Endothelial cell of umbilical vein (primary cell): ENCODE data around the gene GULP1. TPM values are rescaled to one million over a fixed set of nuclear protein-coding genes. Genes with fewer than 3 reads are reported as not detected.
A peak's percentile ranks its signal among the peaks of the same experiment; 100 is the strongest.

Source experiments
- Bru-seq: library from RNA; stranded (reverse); fragments of 400-500 nt; gene quantifications from one replicate; lab custom pipeline; 2021; lab: Mats Ljungman, UMichigan
- BruChase-seq, 2 experiments: library from RNA; stranded (reverse); fragments of 400-500 nt; gene quantifications; one replicate each; lab custom pipeline; 2021; lab: Mats Ljungman, UMichigan
- BruUV-seq: library from RNA; stranded (reverse); fragments of 400-500 nt; replicated peaks from 2 replicates; lab custom pipeline; 2021; lab: Mats Ljungman, UMichigan
- CTCF ChIA-PET: fragments of 300-600, 350-600 bp; sonication (Branson Sonifier 250); formaldehyde crosslinking; loops from one replicate; lab custom pipeline; 2021; ENCODE audit warnings: antibody characterized with exemption, inconsistent platforms; lab: Charles Lee
- POLR2A ChIA-PET: fragments of 300-600, 350-600 bp; sonication (Branson Sonifier 250); formaldehyde crosslinking; loops from one replicate; lab custom pipeline; 2021; ENCODE audit warnings: antibody characterized with exemption, inconsistent platforms; lab: Charles Lee
- DNase-seq: peaks from one replicate; pipeline ENCODE4 v3.0.0-alpha.2; 2011; ENCODE audit warnings: low read depth, low spot score
- FAIRE-seq: peaks from 2 replicates; lab custom pipeline; 2011; peaks lifted over from hg19 to GRCh38; lab: Jason Lieb, UNC
- H2AFZ ChIP-seq: 2 replicates; pipeline ENCODE4 v1.6.0; 2012; ENCODE audit warnings: low read depth, low read length, control low read depth, inconsistent platforms
- H3K27ac ChIP-seq: 2 replicates; pipeline ENCODE4 v1.5.1; 2011; ENCODE audit warnings: low read depth, mild to moderate bottlenecking, control low read depth, low read length, moderate library complexity; ENCODE audit not compliant: insufficient read depth
- H3K27me3 ChIP-seq, 2 experiments: 2 replicates each; pipeline versions ENCODE4 v1.6.0 to v1.6.1; 2011; ENCODE audit warnings: low read length in 2 of 2, mixed read lengths in 1 of 2; ENCODE audit not compliant: control insufficient read depth in 2 of 2, insufficient read depth in 2 of 2
- H3K36me3 ChIP-seq, 2 experiments: 2 replicates in 1 of 2; 3 replicates in 1 of 2; pipeline ENCODE4 v1.5.1; 2011; ENCODE audit warnings: low read length in 2 of 2, mild to moderate bottlenecking in 1 of 2, moderate library complexity in 1 of 2; ENCODE audit not compliant: control insufficient read depth in 2 of 2, insufficient read depth in 2 of 2; ENCODE audit errors: extremely low read depth in 1 of 2
- H3K4me1 ChIP-seq: 3 replicates; pipeline ENCODE4 v1.5.1; 2011; ENCODE audit warnings: mild to moderate bottlenecking, low read length; ENCODE audit not compliant: control insufficient read depth, insufficient read depth; ENCODE audit errors: extremely low read depth
- H3K4me2 ChIP-seq: 2 replicates; pipeline ENCODE4 v1.6.1; 2011; ENCODE audit warnings: low read length, control low read depth, mixed read lengths; ENCODE audit not compliant: insufficient read depth
- H3K4me3 ChIP-seq, 3 experiments: fragments of 200-600 bp in 1 of 3; sonication (generic), shearing (Covaris generic) in 1 of 3; replicated peaks in 1 of 3; 2 replicates each; pipeline ENCODE4 v1.5.1; 2011 to 2016; ENCODE audit warnings: control low read depth in 3 of 3, low read length in 3 of 3, mild to moderate bottlenecking in 2 of 3, inconsistent platforms in 1 of 3, low read depth in 1 of 3, moderate library complexity in 1 of 3; ENCODE audit not compliant: insufficient read depth in 1 of 3
- H3K79me2 ChIP-seq: 2 replicates; pipeline ENCODE4 v1.6.0; 2012; ENCODE audit warnings: low read length, inconsistent platforms; ENCODE audit not compliant: control insufficient read depth, insufficient read depth
- H3K9ac ChIP-seq: replicated peaks from 2 replicates; pipeline ENCODE3; 2011; ENCODE audit warnings: low read length, control low read depth; ENCODE audit not compliant: insufficient read depth; ENCODE audit errors: extremely low read depth
- H3K9me1 ChIP-seq: replicated peaks from 3 replicates; pipeline ENCODE4 v1.6.0; 2011; ENCODE audit warnings: mild to moderate bottlenecking, low read length; ENCODE audit not compliant: control insufficient read depth, insufficient read depth; ENCODE audit errors: extremely low read depth
- H3K9me3 ChIP-seq: replicated peaks from 2 replicates; pipeline ENCODE4 v1.5.1; 2012; ENCODE audit warnings: low read length, inconsistent platforms; ENCODE audit not compliant: control insufficient read depth, insufficient read depth
- H4K20me1 ChIP-seq: replicated peaks from 2 replicates; pipeline ENCODE3; 2011; ENCODE audit warnings: mild to moderate bottlenecking, low read length; ENCODE audit not compliant: control insufficient read depth, insufficient read depth; ENCODE audit errors: extremely low read depth
- EZH2 ChIP-seq: IDR thresholded peaks from 2 replicates; pipeline ENCODE4 v1.6.1; 2012; ENCODE audit warnings: borderline replicate concordance, low read depth, mild to moderate bottlenecking, moderate library complexity, low read length, inconsistent platforms; ENCODE audit not compliant: severe bottlenecking
- FOS ChIP-seq: IDR thresholded peaks from 2 replicates; pipeline ENCODE4 v1.6.1; 2011; ENCODE audit warnings: mild to moderate bottlenecking, low read length, moderate library complexity, borderline replicate concordance; ENCODE audit not compliant: insufficient read depth
- POLR2AphosphoS5 ChIP-seq: IDR thresholded peaks from 2 replicates; pipeline ENCODE4 v1.6.1; 2012; ENCODE audit warnings: low read depth, mild to moderate bottlenecking, control low read depth, low read length, moderate library complexity; ENCODE audit not compliant: insufficient read depth
- dilution Hi-C: fragments of 300-500 bp; cut with MboI; formaldehyde crosslinking; loops from one replicate; pipeline ENCODE4 v1.15.0; 2019; ENCODE audit warnings: low sequenced_read_pairs; ENCODE audit not compliant: extremely low pct_ligation_motif_present
- intact Hi-C: fragments of 100-400 bp; cut with micrococcal nuclease; formaldehyde crosslinking; loops from one replicate; pipeline ENCODE4 v1.10.0; 2022
- long read RNA-seq: library from polyadenylated mRNA; stranded (forward); transcript quantifications from one replicate; pipeline ENCODE4 v2.0.0, GENCODE V29; 2021
- polyA minus RNA-seq, 3 experiments: library from RNA; depleted of rRNA, polyadenylated mRNA; stranded (reverse); fragments of >200 nt; gene quantifications; 1 replicate in 1 of 3; 2 replicates in 2 of 3; pipeline ENCODE4 v1.2.3, GENCODE V29; 2011
- polyA plus RNA-seq, 4 experiments: library from polyadenylated mRNA; depleted of rRNA in 3 of 4; stranded (reverse) in 3 of 4; unstranded in 1 of 4; fragments of >200 nt; gene quantifications; 2 replicates each; pipeline versions ENCODE4 v1.2.1 to v1.2.3, GENCODE V29; 2011 to 2012; ENCODE audit warnings: missing spikeins in 1 of 4
- total RNA-seq: library from RNA; stranded (reverse); gene quantifications from 2 replicates; pipeline ENCODE4 v1.2.3, GENCODE V29; 2021
- TF ChIP-seq, protein P1 (sequence below), 2 donors: IDR thresholded peaks; 1 replicate in 1 of 2; 2 replicates in 1 of 2; pipeline ENCODE4 v1.5.1; 2011; ENCODE audit warnings: low read length in 2 of 2, mild to moderate bottlenecking in 2 of 2, moderate library complexity in 2 of 2, control low read depth in 1 of 2, inconsistent platforms in 1 of 2, low read depth in 1 of 2; ENCODE audit not compliant: insufficient read depth in 1 of 2; ENCODE audit errors: extremely low read depth in 1 of 2

The GULP1 gene, protein sequence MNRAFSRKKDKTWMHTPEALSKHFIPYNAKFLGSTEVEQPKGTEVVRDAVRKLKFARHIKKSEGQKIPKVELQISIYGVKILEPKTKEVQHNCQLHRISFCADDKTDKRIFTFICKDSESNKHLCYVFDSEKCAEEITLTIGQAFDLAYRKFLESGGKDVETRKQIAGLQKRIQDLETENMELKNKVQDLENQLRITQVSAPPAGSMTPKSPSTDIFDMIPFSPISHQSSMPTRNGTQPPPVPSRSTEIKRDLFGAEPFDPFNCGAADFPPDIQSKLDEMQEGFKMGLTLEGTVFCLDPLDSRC
- total RNA-seq (43.0 and 53.8 TPM in 2 replicates), polyA plus RNA-seq (24.4 and 24.7 TPM in 2 replicates), polyA minus RNA-seq (54.1 and 69.8 TPM in 2 replicates), Bru-seq, nascent RNA (percentile 91 among the genes with signal in this experiment), BruChase-seq, experiment 1, labeled RNA remaining after a 6-hour chase (percentile 59 among the genes with signal in this experiment), BruChase-seq, experiment 2, labeled RNA remaining after a 2-hour chase (percentile 66 among the genes with signal in this experiment)
- polyA plus RNA-seq (2011; cell fraction: cytosol; rRNA removed), result 28.6 and 29.3 TPM in 2 replicates
- polyA plus RNA-seq (2011; cell fraction: nucleus; rRNA removed), result 38.7 and 44.8 TPM in 2 replicates
- polyA plus RNA-seq (2012), result 27.3 and 33.7 TPM in 2 replicates
- not detected for polyA minus RNA-seq (2011; cell fraction: cytosol; rRNA and poly(A)+ RNA removed)
- polyA minus RNA-seq (2011; cell fraction: nucleus; rRNA and poly(A)+ RNA removed), result 128 and 148 TPM in 2 replicates
- long read RNA-seq, transcript GULP1-201 (12 exons, 3,347 nt), result minor isoform, 8 of 59 reads
- long read RNA-seq, transcript GULP1-206 (12 exons, 1,376 nt), result major isoform, 19 of 59 reads
- long read RNA-seq, partial matches to known transcripts, result 3 of 59 reads
- long read RNA-seq, other reads (novel, unspliced or antisense), result 27 of 59 reads

DNA sequence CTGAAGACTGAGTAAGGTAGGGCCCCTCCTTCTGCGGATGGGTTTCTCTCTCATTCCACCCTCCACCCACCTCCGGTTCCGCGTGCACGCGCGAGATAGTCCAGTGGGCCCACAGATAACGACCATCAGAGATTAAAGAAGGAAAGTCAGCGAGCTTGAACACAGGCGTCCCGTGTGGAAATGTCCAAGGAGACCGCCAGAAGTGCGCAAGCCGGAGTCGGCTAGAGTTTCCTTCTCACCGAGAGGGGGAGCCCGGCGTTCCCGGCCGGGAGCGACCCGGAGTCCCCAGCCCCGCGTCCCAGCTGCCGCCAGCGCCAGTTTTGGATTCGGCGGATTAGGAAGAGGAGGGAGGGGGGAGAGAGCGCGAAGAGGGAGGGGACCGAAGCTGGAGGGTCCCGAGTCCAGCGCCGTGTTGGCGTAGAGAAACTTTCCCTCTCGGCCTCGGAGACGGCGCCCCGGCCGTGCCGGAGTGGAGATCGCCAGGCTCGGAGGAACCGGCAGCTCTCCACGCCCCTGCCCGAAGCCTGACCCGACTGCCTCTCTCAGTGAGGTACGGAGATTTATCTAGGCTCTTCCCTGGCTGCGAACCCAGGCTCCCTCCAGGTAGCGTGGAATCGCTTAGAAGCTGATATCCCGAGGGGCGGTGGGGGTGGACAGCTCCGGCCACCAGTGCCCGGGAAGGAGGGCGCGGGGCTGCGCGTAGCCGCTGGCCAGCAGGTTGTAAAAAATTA is at the start of gene GULP1:
GULP1 (plus strand) TSS at position 258 of the 731 bp plus-strand sequence. CDS start 185,829 bp downstream, outside the sequence.
- intact Hi-C loops, result loop anchor here (1.0 to 10.0 kb wide), 10 partner anchors 78 to 1804 kb away; partner anchors contain the start of gene ZC3H15
- no peaks in the 10 kb centered on the region for H3K36me3 ChIP-seq
- peaks cover 34% of the 10 kb centered on the region for H3K79me2 ChIP-seq
- DNase-seq, result peak; percentile 83
- ChIA-PET CTCF (interaction anchor here (0.6 to 6.5 kb wide), 27 partner anchors 11 to 792 kb away, joined by 3 to 122 read pairs (median 4); no protein-coding TSS in a partner anchor), POLR2A (interaction anchor here (0.9 to 1.2 kb wide), 3 partner anchors 23 to 78 kb away, joined by 3 to 4 read pairs (median 4); no protein-coding TSS in a partner anchor)
- no peak for TF ChIP-seq EZH2
- TF ChIP-seq, protein P1, sequence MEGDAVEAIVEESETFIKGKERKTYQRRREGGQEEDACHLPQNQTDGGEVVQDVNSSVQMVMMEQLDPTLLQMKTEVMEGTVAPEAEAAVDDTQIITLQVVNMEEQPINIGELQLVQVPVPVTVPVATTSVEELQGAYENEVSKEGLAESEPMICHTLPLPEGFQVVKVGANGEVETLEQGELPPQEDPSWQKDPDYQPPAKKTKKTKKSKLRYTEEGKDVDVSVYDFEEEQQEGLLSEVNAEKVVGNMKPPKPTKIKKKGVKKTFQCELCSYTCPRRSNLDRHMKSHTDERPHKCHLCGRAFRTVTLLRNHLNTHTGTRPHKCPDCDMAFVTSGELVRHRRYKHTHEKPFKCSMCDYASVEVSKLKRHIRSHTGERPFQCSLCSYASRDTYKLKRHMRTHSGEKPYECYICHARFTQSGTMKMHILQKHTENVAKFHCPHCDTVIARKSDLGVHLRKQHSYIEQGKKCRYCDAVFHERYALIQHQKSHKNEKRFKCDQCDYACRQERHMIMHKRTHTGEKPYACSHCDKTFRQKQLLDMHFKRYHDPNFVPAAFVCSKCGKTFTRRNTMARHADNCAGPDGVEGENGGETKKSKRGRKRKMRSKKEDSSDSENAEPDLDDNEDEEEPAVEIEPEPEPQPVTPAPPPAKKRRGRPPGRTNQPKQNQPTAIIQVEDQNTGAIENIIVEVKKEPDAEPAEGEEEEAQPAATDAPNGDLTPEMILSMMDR (IDR thresholded peaks at IDR 0.05; ENCODE audit: extremely low read depth in 1 of 2, insufficient read depth in 1 of 2, low read depth in 1 of 2, low read length in 2 of 2), result peak; percentile 67 to 85
- no peak for TF ChIP-seq FOS
- no peak for TF ChIP-seq POLR2AphosphoS5
- no peaks in the 10 kb centered on the region for H3K27me3 ChIP-seq
- H2AFZ ChIP-seq, result peak within 1 kb of the TSS; percentile 80
- no peaks in the 10 kb centered on the region for H3K9me1 ChIP-seq
- peak within 1 kb of the TSS; percentile 77 to 84 (median 81) for H3K4me3 ChIP-seq
- BruUV-seq, result TSS peak; percentile 1
- dilution Hi-C loops, result no loop called here
- peak within 1 kb of the TSS; percentile 98 for H3K4me2 ChIP-seq
- H3K4me1 ChIP-seq, result peaks cover 30% of the 10 kb centered on the region
- peak within 1 kb of the TSS; percentile 92 for H3K9ac ChIP-seq
- no peaks in the 10 kb centered on the region for H4K20me1 ChIP-seq
- FAIRE-seq, result peak; percentile 78
- no peaks in the 10 kb centered on the region for H3K9me3 ChIP-seq
- peak within 1 kb of the TSS; percentile 86 for H3K27ac ChIP-seq
